HG02840 (cell line): ENCODE results near the gene CARD16.
"Not testable (repeated sequence)": the region's sequence is repeated elsewhere in the genome, so short reads cannot be mapped to it uniquely, and the experiment has no call there.

ENCODE experiments used
- ATAC-seq: cut with Tn5 transposase; IDR thresholded peaks from one replicate; pipeline ENCODE4 v1.9.1; 2021; ENCODE audit warnings: mild to moderate bottlenecking, moderate library complexity, moderate number of reproducible peaks; ENCODE audit not compliant: unreplicated experiment, low FRiP score

The CARD16 gene

GRCh38 chr11:105044557-105045524, at the start of gene CARD16:
Gene CARD16 (minus strand): TSS chr11:105045335. CDS start chr11:105045297, 38 bp downstream.
- ATAC-seq: peak; percentile 99

- ATAC-seq: no peak
These were observed 47.4 kb upstream of the CARD16 start for GRCh38 chr11:105092256-105093239.

GRCh38 chr11:105081412-105082150, 36.4 kb upstream of the CARD16 start:
- no peak for ATAC-seq

GRCh38 chr11:105080171-105080906, 35.2 kb upstream of the CARD16 start:
- not testable (repeated sequence) for ATAC-seq

GRCh38 chr11:105078283-105078682, 33.1 kb upstream of the CARD16 start:
- ATAC-seq: no peak

- not testable (repeated sequence) for ATAC-seq
These were observed 32.1 kb upstream of the CARD16 start for GRCh38 chr11:105077141-105077790.

GRCh38 chr11:105074166-105074530, 29.0 kb upstream of the CARD16 start:
- no peak for ATAC-seq

GRCh38 chr11:105073456-105074165, 28.5 kb upstream of the CARD16 start:
- no peak for ATAC-seq

- ATAC-seq: not testable (repeated sequence)
These were observed 26.9 kb upstream of the CARD16 start for GRCh38 chr11:105072080-105072479.

GRCh38 chr11:105071089-105071732, 26.1 kb upstream of the CARD16 start:
- ATAC-seq: no peak

GRCh38 chr11:105070306-105070705, 25.2 kb upstream of the CARD16 start:
- ATAC-seq: no peak

GRCh38 chr11:105069749-105070148, 24.6 kb upstream of the CARD16 start:
- not testable (repeated sequence) for ATAC-seq

- not testable (repeated sequence) for ATAC-seq
These were observed 18.3 kb upstream of the CARD16 start for GRCh38 chr11:105063245-105063941.

GRCh38 chr11:105057432-105057831, 12.3 kb upstream of the CARD16 start:
- no peak for ATAC-seq

GRCh38 chr11:105056446-105056845, 11.3 kb upstream of the CARD16 start:
- ATAC-seq: no peak

- ATAC-seq: no peak
These were observed 9.8 kb upstream of the CARD16 start for GRCh38 chr11:105054723-105055493.

GRCh38 chr11:105052487-105052886, 7.4 kb upstream of the CARD16 start:
- no peak for ATAC-seq
